Raji (cell line): ENCODE data around the gene CXCR4.

Experiments used
- POLR2A ChIP-seq: IDR thresholded peaks from 2 replicates; pipeline ENCODE4 v1.6.1; 2011; ENCODE audit warnings: low read depth, low read length, control low read depth; ENCODE audit not compliant: insufficient read depth

Gene CXCR4

DNA sequence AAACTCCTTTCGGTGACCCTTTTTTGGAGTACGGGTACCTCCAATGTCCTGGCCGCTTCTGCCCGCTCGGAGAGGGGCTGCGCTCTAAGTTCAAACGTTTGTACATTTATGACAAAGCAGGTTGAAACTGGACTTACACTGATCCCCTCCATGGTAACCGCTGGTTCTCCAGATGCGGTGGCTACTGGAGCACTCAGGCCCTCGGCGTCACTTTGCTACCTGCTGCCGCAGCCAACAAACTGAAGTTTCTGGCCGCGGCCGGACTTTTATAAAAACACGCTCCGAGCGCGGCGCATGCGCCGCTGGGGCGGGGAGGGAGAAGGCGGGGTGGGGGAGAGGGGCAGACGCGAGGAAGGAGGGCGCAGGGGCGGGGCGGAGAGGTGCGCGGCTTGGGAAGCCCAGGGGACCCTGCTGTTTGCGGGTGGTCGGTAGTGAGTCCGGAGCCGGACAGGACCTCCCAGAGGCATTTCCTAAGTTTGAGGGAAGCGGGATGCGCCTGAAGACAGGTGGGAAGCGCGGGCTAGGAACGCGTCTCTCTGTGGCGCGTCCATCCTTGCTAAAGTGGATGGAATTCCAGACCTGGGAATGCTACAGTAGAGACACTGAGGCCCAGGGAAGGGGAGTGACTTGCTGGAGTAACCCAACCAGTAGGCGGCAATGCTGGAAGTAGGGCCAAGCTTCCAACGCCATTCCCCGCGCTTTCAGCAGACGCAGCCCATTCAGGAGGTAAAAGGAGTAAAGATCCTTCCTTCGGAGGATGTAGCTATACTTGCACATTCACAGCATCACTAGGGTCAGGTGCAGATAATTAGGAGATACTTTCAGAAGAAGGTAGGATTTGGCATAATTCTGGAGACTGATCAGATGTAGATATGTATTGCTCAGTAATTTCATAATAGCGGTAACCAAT lies at the start of gene CXCR4:
Gene CXCR4 (minus strand): TSS at position 241 of the 910 bp plus-strand sequence. CDS start 89 bp downstream, at position 152.
- TF ChIP-seq POLR2A, result peak; percentile 99

DNA sequence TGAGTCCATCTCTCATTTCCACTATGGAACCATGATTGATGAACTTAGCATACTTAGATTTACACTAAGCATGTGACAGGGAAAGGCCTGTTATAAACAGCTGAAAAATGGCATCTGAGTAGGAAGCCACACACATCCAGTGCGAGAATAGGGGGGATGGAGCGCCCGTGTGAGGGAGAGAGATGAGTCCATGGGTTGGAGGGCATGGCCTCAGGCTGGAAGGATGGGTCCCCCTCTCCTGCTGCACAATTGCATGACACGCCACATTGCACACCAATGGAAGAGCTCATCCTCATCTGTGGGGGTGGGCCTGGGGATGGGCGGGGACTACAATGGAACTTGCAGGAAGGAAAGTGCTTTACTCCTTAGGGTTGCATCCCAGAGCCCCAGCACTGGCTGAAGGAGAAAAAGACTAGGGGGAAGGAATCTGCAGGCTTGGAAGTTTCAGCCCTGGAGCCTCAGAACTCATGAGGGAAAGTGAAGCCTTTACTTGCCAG lies 46.4 kb upstream of the CXCR4 start:
- no peak for TF ChIP-seq POLR2A

DNA sequence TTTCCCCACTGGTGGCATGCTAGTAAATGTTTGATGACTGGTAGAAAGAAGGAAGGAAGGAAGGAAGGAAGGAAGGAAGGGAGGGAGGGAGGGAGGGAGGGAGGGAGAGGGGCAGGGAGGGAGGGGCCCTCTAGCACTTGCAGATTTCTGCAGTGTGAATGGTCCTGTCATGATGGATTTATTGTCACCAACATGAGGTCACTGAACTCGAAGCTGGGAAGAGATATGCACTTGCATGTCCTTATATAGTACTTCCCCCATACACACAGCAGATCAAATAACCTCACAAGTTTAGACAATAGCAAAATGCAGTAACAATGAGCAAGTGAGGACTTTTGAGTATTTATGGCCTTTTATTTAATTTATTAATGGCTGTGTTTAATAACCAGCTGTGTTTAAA lies 44.5 kb upstream of the CXCR4 start:
- TF ChIP-seq POLR2A, result no peak

DNA sequence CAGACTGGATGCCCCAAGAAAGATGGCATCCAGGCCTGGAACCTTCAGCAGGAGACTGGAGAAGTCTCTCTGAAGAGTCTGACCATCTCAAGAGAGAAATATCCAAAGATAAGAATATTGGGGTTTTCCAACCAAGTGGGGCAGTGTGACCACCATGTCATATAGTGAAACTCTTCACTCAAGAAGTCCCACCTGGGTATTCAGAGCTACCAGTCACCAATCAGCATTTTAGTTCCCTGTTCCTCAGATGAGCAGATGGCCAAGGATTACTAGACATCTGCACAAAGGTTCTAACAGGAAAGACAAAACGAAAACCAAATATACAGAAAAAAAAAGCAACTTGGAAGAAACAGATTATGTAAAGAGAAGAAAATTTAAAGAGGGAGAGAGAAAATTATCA lies 38.5 kb upstream of the CXCR4 start:
- TF ChIP-seq POLR2A, result no peak

DNA sequence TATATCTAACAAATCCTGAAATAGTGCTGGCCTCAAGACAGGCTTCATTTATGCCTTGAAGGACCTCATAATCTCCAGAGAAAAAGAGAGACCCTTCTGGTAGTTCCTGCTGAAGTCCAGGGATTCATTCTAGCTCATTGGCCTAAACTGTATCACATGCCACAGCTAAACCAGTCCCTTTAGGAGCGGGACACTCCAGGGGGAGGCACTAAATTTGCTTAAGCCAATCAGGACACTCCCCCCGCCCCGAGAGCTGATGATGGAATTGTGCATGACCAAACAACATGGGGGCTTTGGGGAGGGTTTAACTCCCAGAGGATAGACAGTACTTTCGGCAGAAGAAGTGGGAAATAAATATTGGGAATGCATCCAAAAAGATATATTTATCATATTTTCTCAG lies 36.4 kb upstream of the CXCR4 start:
- TF ChIP-seq POLR2A, result no peak

DNA sequence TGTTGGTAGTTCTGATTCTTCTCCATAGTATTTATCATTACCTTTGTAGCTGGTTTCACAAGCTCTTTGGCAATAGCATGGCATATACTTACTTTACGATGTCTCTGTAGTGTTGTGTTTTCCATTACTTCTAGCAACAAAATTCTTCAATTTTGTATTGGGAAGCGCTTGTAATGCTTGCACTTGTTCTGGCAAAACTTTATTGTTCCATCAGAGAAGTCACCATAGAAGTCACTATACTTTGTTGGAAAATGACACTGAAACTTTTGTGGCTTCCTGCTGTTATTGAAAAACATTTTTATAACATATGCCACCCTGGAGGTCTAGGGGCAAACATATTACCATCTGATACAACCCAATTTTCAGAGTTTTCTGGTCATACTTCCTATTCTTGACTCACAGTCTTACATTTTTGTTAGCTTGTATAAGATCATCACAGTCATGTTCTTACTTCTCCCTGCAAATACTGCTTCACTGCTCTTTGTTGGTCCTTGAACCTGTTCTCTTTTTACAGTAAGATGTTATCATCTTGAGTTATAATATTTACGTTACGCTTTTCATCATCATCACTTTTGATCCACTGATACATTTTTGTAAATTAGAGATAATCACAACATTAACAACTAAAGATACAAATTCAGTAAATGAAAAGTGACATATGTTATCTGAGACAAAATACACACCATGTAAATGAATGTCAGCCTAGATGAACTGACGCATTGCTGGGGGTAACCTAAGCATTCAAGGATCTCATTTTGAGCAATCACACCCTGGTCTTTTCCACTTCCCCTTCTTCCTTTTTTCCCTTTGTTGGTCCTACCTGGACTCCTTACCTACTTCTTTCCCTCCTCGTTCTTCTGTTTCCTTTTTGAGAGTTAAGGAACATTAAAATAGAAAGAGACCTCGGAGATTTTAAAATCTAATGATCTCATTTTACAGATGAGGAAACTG lies 33.3 kb upstream of the CXCR4 start:
- TF ChIP-seq POLR2A, result no peak

DNA sequence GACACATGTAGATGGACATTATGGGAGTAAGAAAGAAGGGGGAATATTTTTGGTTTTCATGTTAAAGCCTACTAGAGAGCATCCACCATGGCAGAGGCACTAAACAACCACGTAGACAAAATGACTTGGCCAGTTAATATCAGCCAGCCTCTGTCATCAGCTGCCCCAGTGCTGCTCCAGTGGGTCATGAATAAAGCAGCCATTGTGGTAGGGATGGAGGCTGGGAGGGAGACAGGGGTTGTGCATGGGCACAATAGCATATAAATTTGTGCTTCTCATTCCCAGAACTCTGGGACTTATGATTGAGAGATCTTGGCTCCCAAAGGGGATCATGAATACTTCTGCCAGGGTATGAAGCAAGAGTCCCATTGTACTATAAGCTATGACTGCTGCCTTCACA lies 31.1 kb upstream of the CXCR4 start:
- no peak for TF ChIP-seq POLR2A

DNA sequence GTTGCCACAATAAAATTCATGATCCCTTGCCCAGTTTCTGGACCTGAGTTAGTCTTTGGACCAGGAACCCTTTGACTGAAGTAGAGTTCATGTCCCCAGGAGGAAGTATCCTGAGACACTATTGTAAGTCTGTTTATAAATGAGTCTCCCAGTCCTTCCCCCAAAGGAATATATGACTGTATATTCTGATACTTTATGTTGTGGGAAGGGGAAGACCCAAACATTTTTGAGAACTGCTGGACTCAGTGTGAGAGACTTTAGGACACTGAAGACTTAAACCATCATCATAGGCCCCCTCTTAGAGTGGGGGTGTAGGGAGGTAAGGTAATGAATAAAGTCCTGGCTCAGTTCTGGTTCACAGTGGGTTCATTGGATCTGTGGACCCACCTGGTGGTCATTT lies 28.6 kb upstream of the CXCR4 start:
- TF ChIP-seq POLR2A, result no peak

DNA sequence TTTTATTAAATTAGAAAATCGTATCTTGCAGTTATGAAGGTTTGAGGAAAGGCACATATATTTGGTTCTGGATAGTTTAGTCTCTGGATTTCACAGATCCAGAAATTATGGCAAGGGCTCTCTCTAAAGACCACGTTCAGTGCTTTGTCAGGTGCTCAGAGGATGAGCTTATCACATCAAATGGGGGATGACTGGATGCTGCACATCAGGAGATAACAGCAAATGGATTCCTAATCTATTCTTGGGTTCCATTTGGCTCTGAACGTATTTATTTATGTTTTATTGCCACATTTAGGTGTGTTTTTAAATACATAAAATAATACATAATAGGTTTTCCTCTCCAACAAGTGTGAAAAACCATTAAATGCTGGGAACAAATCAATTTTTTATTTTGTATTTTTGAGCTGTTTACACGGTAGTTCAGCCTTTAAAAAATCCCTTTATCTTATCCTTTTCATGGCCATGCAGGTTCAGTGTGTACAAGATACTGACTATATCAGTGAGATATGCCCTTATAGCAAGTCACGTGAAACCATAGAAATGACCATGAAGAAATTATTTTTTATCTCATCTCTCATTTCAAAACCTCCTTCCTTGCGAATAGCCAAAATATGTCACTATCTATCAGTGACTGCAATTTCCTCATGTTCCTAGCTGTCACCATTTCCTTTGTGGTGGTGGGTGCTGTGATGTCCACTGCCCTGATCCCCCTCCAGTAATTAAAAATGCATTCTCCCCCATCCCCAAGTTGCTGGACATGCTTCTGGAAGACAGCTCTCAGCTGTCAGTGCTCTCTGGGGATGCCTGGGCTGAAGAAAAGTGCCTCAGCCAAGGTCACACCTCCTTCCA lies 25.9 kb upstream of the CXCR4 start:
- TF ChIP-seq POLR2A, result no peak

DNA sequence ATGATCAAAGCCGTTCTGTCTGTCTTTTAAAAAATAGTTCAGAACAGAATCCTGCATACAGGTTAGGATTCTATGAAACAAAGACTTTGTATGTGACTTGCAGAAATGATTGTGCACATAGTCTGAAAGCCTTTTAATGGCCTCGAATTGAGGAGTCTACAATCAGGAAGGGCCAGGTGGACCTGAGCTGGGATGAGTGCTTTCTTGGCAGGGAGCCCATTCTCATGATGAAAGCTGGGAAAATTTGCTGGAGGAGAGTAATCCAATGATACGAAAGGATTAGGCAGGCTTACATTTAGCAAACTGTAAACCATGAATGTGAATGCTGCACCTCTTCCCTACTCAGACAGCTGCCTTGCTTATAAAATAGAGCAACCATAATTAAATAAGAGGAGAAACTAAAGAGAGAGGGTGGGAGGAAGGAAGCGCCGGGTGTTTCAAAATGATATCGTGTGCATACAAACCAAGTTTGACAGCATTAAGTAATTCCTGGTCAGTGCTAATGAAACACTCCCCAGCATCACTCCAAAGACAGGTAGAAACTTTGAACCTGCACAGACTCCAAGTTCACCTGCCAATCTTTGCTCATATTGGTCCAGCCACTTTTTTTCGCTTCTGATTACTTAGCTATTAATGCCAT lies 23.7 kb upstream of the CXCR4 start:
- TF ChIP-seq POLR2A, result no peak

DNA sequence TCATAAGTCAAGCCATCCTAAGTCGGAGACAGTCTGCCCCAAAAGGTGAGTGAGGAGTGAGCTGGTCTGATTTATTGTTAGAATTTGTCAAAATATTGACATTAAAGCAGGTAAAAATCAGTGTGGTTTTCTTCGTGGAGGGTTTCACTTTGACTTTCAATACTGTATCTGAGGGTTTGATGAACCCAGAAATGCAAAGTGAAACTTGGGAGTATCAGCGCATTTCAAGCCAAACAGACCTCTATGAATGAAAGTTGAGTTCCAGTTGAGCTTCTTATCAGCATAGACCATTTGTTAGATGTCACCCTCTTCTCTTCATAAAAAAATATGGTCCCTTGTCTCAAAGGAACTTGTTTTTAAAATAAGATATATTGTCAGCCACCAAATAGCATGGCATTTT lies 21.7 kb upstream of the CXCR4 start:
- no peak for TF ChIP-seq POLR2A

DNA sequence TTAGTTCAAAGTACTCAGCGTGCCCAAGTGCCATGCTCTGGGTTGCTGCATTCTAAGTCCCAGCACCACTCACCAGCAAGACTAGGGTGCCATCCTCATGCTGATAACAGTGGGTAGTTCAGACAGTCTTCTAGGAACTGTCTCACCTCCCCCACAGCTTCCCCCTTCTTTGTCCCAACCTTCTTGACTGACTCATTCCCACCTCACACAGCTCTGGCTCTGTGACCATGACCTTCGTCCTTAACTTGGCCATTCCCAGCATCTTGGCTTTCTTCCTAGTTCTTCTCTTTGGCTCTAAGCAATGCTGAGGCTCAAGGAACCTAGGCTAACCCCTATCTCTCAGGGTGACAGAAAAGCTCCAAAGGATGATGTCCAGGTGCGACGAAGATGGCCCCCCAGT lies 20.0 kb upstream of the CXCR4 start:
- no peak for TF ChIP-seq POLR2A

DNA sequence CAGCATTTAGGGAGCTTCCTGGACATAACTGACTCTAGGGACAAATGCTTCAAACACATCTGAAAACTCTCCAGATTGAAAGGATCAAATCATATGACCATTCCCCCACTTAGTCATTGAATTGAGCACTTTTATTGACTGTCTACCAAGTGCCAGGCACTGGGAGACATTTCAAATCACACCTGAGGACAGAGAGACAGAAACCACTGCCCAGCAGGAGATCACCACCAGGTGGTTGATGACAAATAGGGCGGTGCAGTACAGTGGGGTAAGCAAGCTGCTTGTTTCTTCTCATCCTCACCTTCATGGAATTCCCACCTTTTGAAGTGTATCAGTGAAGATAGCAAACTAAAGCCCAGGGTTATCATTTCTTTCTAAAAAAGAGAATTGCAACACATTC lies 19.0 kb upstream of the CXCR4 start:
- no peak for TF ChIP-seq POLR2A
